HCT116 (cell line): ENCODE measurements around the gene AOC3. TPM values are rescaled to one million over a fixed set of nuclear protein-coding genes. Genes with fewer than 3 reads are reported as not detected.
A peak's percentile ranks its signal among the peaks of the same experiment; 100 is the strongest.

Experiments used
- ATAC-seq: fragments of 200-7000 bp; cut with Tn5 transposase; 2 replicates; pipeline ENCODE4 v1.9.1; 2020; ENCODE audit warnings: mild to moderate bottlenecking, moderate library complexity
- BruUV-seq: library from RNA; stranded (reverse); fragments of 400-500 nt; replicated peaks from 2 replicates; lab custom pipeline; 2021; lab: Mats Ljungman, UMichigan
- CTCF ChIA-PET: fragments of 300-600 bp; sonication (Branson Sonifier 250); formaldehyde crosslinking; loops from one replicate; lab custom pipeline; 2021; ENCODE audit warnings: antibody characterized with exemption; lab: Charles Lee
- POLR2A ChIA-PET: fragments of 300-600, 350-600 bp; sonication (Branson Sonifier 250); formaldehyde crosslinking; loops from one replicate; lab custom pipeline; 2021; ENCODE audit warnings: antibody characterized with exemption; lab: Charles Lee
- RAD21 ChIA-PET, 2 experiments: fragments of 300-600 bp; sonication (Branson Sonifier 250); formaldehyde crosslinking; loops; one replicate each; lab custom pipeline; 2023; ENCODE audit warnings: low total read pairs in 2 of 2; ENCODE audit not compliant: uncharacterized antibody in 2 of 2, unreplicated experiment in 2 of 2, low non-redundant PET in 1 of 2; lab: Charles Lee
- DNase-seq: peaks from one replicate; pipeline ENCODE4 v3.0.0-alpha.2; 2010; ENCODE audit warnings: low read depth, low spot score
- H2AFZ ChIP-seq: fragments of 200-600 bp; shearing (Covaris generic), sonication (generic); 2 replicates; pipeline ENCODE4 v1.6.1; 2017; ENCODE audit warnings: low read depth, mixed run types, mixed read lengths, antibody characterized with exemption, low read length; ENCODE audit not compliant: poor library complexity, severe bottlenecking
- H3K27ac ChIP-seq: 2 replicates; pipeline ENCODE4 v1.5.1; 2012; ENCODE audit warnings: low read depth, low read length
- H3K27me3 ChIP-seq: fragments of 200-600 bp; sonication (generic); 2 replicates; pipeline ENCODE4 v1.6.1; 2016; ENCODE audit warnings: mixed run types, low read length, mixed read lengths; ENCODE audit not compliant: insufficient read depth
- H3K36me3 ChIP-seq, 2 experiments: fragments of 200-500 bp in 1 of 2; fragments of 200-600 bp in 1 of 2; sonication (Bioruptor generic) in 1 of 2; sonication (generic) in 1 of 2; 2 replicates each; pipeline versions ENCODE4 v1.5.1 to v1.6.1; 2014 to 2016; ENCODE audit warnings: low read length in 2 of 2, inconsistent platforms in 1 of 2, mixed read lengths in 1 of 2, mixed run types in 1 of 2; ENCODE audit not compliant: insufficient read depth in 2 of 2, control insufficient read depth in 1 of 2
- H3K4me1 ChIP-seq, 2 experiments: fragments of 200-600 bp in 1 of 2; sonication (generic) in 1 of 2; 2 replicates each; pipeline versions ENCODE4 v1.5.1 to v1.6.1; 2012 to 2017; ENCODE audit warnings: low read length in 2 of 2, inconsistent platforms in 1 of 2, mild to moderate bottlenecking in 1 of 2, mixed read lengths in 1 of 2, mixed run types in 1 of 2, moderate library complexity in 1 of 2; ENCODE audit not compliant: insufficient read depth in 2 of 2, control insufficient read depth in 1 of 2
- H3K4me2 ChIP-seq: fragments of 200-600 bp; sonication (generic); 2 replicates; pipeline ENCODE4 v1.6.1; 2017; ENCODE audit warnings: mixed run types, low read length, mixed read lengths
- H3K4me3 ChIP-seq, 2 experiments: fragments of 200-600 bp in 1 of 2; sonication (generic) in 1 of 2; replicated peaks in 1 of 2; 2 replicates each; pipeline ENCODE4 v1.5.1; 2011 to 2016; ENCODE audit warnings: low read length in 2 of 2, control low read depth in 1 of 2, low read depth in 1 of 2, mild to moderate bottlenecking in 1 of 2, mixed read lengths in 1 of 2, mixed run types in 1 of 2
- H3K79me2 ChIP-seq: fragments of 200-600 bp; sonication (generic); 2 replicates; pipeline ENCODE4 v1.6.1; 2017; ENCODE audit warnings: mild to moderate bottlenecking, mixed run types, low read length, moderate library complexity, mixed read lengths; ENCODE audit not compliant: insufficient read depth
- H3K9ac ChIP-seq: fragments of 200-600 bp; sonication (generic); 2 replicates; pipeline ENCODE4 v1.6.1; 2016; ENCODE audit warnings: low read length, mixed read lengths
- H3K9me2 ChIP-seq: fragments of 200-600 bp; sonication (generic), shearing (Covaris generic); 2 replicates; pipeline ENCODE4 v1.6.1; 2017; ENCODE audit warnings: mixed run types, mild to moderate bottlenecking, moderate library complexity; ENCODE audit not compliant: insufficient read depth
- H3K9me3 ChIP-seq, 2 experiments: fragments of 200-500 bp in 1 of 2; fragments of 200-600 bp in 1 of 2; sonication (Bioruptor generic) in 1 of 2; sonication (generic) in 1 of 2; 2 replicates each; pipeline ENCODE4 v1.6.1; 2014 to 2017; ENCODE audit warnings: low read length in 2 of 2, mixed read lengths in 2 of 2, inconsistent platforms in 1 of 2, low read depth in 1 of 2, mild to moderate bottlenecking in 1 of 2, mixed run types in 1 of 2, moderate library complexity in 1 of 2; ENCODE audit not compliant: control insufficient read depth in 1 of 2, insufficient read depth in 1 of 2
- H4K20me1 ChIP-seq: fragments of 200-600 bp; sonication (generic), shearing (Covaris generic); 2 replicates; pipeline ENCODE4 v1.6.1; 2017; ENCODE audit warnings: mixed run types, mild to moderate bottlenecking, moderate library complexity; ENCODE audit not compliant: insufficient read depth
- ELF1 ChIP-seq: IDR thresholded peaks from 2 replicates; pipeline ENCODE4 v1.6.1; 2012; ENCODE audit warnings: low read depth, borderline replicate concordance
- EZH2 ChIP-seq: fragments of 200-600 bp; sonication (generic); IDR thresholded peaks from 2 replicates; pipeline ENCODE4 v1.6.1; 2017; ENCODE audit warnings: antibody characterized with exemption, mixed run types
- FOSL1 ChIP-seq: IDR thresholded peaks from 2 replicates; pipeline ENCODE4 v1.6.1; 2012; ENCODE audit warnings: low read depth
- SP1 ChIP-seq: IDR thresholded peaks from 2 replicates; pipeline ENCODE4 v1.6.1; 2012; ENCODE audit warnings: low read depth
- ZFX ChIP-seq: fragments of 450-650 bp; IDR thresholded peaks from 2 replicates; pipeline ENCODE4 v1.6.1; 2017
- intact Hi-C: fragments of 100-400 bp; cut with micrococcal nuclease; formaldehyde crosslinking; loops from 2 replicates; pipeline ENCODE4 v1.10.0; 2022
- total RNA-seq: library from RNA; stranded (reverse); gene quantifications from one replicate; pipeline ENCODE4 v1.2.1, GENCODE V29; 2021; ENCODE audit not compliant: unreplicated experiment
- TF ChIP-seq, protein P1 (sequence below): IDR thresholded peaks from 2 replicates; pipeline ENCODE4 v1.6.1; 2012

Gene AOC3
- total RNA-seq, 1 experiment from 2014 or later = 5.9 TPM

GRCh38 chr17:42833767-42834422 is 17.1 kb upstream of the AOC3 start:
- Histone ChIP-seq H3K4me1 (peaks cover 12 to 19% of the 10 kb centered on the region in 2 experiments; a peak in 3 of 4 replicates), H3K4me3 (peak overlapping the region; percentile 89 to 93), H3K9ac (peak overlapping the region; percentile 98), H3K4me2 (peak overlapping the region; percentile 92), H3K36me3 (peaks cover 16 to 32% of the 10 kb centered on the region in 2 experiments; a peak in 3 of 4 replicates), H2AFZ (no peak overlapping the region), H3K9me2 (no peaks in the 10 kb centered on the region), H3K79me2 (peaks cover 52% of the 10 kb centered on the region), H3K27ac (peak overlapping the region; percentile 80), H3K27me3 (no peaks in the 10 kb centered on the region), H3K9me3 (no peaks in the 10 kb centered on the region), H4K20me1 (no peaks in the 10 kb centered on the region)
- ChIA-PET POLR2A (interaction anchor here (0.5 to 1.8 kb wide), 3 partner anchors 10 to 107 kb away, joined by 3 to 7 read pairs (median 3); partner anchors contain the start of gene BECN1), RAD21 (no interaction called here), CTCF (interaction anchor here (1.0 to 1.9 kb wide), 3 partner anchors 9 to 10 kb away, joined by 3 to 6 read pairs (median 3); partner anchors contain the start of gene BECN1)
- BruUV-seq = TSS peak; percentile 68
- ATAC-seq (peak; percentile 21; the same call in 1 of the 2 replicates), DNase-seq (no peak)
- TF ChIP-seq FOSL1 = no peak
- TF ChIP-seq ZFX = 0 out of 2 replicates have a peak, but pooled peaks have one; percentile 33
- intact Hi-C loops = no loop called here

- BruUV-seq = no TSS peak
Measured at GRCh38 chr17:42835732-42836131, 15.3 kb upstream of the AOC3 start.

More at GRCh38 chr17:42835732-42836131, 15.3 kb upstream of the AOC3 start:
- H4K20me1 ChIP-seq = no peaks in the 10 kb centered on the region
- no peaks in the 10 kb centered on the region for H3K27me3 ChIP-seq
- peaks cover 25 to 44% of the 10 kb centered on the region in 2 experiments for H3K36me3 ChIP-seq
- H3K4me2 ChIP-seq = no peak overlapping the region
- TF ChIP-seq SP1 (no peak), ELF1 (no peak), EZH2 (no peak)
- TF ChIP-seq, protein P1, sequence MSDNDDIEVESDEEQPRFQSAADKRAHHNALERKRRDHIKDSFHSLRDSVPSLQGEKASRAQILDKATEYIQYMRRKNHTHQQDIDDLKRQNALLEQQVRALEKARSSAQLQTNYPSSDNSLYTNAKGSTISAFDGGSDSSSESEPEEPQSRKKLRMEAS = no peak
- H3K4me3 ChIP-seq = no peak overlapping the region
- ATAC-seq (no peak), DNase-seq (no peak)
- ChIA-PET RAD21 (no interaction called here), CTCF (no interaction called here), POLR2A (no interaction called here)
- peaks cover 60% of the 10 kb centered on the region for H3K79me2 ChIP-seq
- H3K4me1 ChIP-seq = peaks cover 12 to 19% of the 10 kb centered on the region in 2 experiments; a peak in 3 of 4 replicates
- H3K9me3 ChIP-seq = no peaks in the 10 kb centered on the region
- no peaks in the 10 kb centered on the region for H3K9me2 ChIP-seq
- H3K9ac ChIP-seq = no peak overlapping the region
- intact Hi-C loops = no loop called here
- H2AFZ ChIP-seq = no peak overlapping the region
- no peak overlapping the region for H3K27ac ChIP-seq
